GM08714 (cell line): ENCODE measurements around the gene LELP1.

Experiments
- H3K4me3 ChIP-seq: fragments of 200-500 bp; sonication (Bioruptor generic); 2 replicates; pipeline ENCODE4 v1.5.1; 2014; ENCODE audit warnings: mild to moderate bottlenecking, low read length, inconsistent platforms
- ZNF274 ChIP-seq: IDR thresholded peaks from 2 replicates; pipeline ENCODE4 v1.6.1; 2012; ENCODE audit warnings: mild to moderate bottlenecking, low read depth, low read length

Gene LELP1

DNA sequence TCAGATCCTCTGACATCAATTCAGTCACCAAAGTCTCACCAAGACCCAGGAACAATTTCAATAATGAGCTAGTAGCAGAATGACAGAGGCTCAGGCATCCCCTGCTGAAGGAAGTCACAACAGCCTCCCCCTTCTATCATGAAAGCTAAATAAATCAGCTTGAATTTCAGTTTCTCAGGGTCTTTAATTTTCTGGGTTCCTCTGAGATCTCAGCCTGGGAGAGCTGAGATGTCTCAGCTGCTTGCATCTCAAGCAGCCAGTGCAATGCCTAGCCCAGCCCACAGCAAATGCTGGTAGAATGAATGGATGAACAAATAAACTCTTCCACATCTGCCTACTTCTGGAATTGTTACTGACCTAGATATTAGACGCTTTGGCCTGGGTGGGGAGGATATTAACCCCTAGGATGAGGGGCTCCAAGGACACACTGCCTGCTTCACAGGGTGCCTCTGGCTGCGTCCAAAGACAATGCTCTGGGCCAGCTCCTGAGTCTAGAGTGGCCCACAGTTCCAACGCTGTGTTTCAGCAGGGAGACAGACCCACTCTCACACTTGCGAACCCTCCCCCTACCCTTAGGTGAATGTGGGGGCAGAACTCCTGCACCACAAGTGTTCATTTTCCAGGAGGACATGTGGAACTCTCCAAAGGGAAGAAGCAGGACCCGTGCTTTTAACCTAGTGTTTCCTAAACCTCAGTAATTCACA is 45.1 kb downstream of the LELP1 start:
- TF ChIP-seq ZNF274 = no peak
- H3K4me3 ChIP-seq = no peak overlapping the region

DNA sequence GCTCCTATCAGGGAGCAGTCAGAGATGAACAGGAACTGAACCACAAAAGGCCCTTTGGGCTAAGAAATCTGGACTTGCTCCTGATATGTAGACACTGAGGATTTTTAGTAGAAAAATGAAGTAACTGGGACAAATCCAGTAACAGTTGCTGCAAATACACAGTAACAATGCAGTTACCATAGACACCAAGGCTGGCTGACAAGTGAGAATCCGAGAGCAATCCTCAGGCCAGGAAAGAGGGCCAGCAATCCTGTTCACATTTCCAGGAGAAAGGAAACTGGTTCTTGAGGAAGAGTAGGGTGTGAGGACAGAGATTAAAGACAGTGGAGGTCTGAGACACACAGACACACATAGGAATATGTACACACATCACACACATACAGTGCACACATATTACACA is 46.9 kb downstream of the LELP1 start:
- no peak for TF ChIP-seq ZNF274

DNA sequence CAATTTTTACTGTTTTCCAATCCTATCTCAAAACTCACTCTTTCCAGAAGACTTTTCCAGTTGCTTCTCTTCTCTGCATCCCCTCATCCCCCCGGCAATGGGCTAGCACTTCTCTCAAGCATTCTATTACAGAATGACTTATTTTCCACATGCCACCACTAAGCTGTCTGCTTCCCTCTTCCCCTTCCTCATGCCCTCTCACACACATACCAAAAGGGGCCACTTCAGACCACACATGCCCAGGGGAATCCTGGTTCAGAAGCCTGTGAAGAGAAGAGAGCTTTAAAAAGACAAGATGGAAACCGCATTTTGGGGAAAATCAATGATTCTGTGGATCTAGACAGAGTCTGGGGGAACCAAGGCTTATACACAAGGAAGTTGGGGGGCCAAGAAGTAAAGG is 47.9 kb downstream of the LELP1 start:
- TF ChIP-seq ZNF274 = no peak
- H3K4me3 ChIP-seq = no peak overlapping the region

More for the DNA sequence above, 46.9 kb downstream of the LELP1 start:
- H3K4me3 ChIP-seq = no peak overlapping the region

DNA sequence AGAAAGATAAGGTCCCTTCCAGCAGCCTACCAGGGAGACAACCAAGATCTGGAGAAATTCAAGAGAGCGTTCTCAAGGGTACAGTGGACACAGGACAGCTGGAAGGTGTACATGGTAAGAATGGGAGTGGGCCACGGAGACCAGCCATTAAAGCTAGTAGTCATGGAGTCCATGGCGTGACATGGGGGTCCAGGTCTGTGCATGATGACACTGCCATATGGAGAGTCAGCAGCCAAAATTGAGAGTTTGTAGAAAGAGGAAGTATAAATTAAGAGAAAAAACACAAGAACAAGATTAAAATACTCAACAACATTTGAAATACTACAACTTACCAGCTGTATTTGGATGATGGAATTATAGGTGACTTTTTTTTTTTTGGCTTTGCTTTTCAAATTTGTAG is 48.3 kb downstream of the LELP1 start:
- H3K4me3 ChIP-seq = no peak overlapping the region
- no peak for TF ChIP-seq ZNF274

DNA sequence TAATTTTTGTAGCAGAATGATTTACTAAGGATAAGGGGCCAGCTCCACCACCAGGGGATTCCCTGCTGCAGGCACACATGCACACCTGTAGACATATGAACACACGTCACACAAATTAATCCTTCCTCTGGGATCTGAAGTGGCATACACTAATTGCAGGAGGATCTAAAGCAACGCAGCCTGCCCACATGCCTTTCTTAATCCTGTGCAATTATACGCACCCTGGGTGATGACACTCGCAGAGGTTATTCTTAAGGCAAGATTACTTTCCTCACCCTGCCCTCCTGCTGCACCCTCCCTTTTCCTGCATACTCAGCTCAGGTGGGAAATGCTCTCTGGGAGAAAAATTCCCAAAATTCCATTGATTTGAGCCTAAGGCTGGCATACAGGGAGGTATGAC is 48.8 kb downstream of the LELP1 start:
- TF ChIP-seq ZNF274 = no peak
- no peak overlapping the region for H3K4me3 ChIP-seq

DNA sequence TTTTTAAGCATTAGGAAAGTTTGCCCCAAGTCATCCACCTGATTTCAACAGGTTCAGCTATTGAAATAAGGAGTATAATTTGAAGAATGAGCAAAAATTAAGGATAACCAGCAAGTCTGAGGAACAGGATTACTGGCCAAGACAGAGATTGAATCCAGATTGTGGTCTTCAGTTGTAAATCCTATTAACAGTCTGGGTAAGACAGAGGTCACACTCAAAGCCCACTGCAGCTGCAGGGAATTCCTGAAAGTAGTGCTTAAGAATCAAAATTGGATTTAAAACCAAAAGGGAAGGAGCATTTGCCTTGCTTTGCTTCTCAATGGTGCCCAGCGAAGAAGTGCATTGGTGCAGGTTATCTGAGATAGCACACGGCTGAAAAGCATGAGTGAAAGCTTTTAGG is 49.8 kb downstream of the LELP1 start:
- no peak for TF ChIP-seq ZNF274
- H3K4me3 ChIP-seq = no peak overlapping the region

DNA sequence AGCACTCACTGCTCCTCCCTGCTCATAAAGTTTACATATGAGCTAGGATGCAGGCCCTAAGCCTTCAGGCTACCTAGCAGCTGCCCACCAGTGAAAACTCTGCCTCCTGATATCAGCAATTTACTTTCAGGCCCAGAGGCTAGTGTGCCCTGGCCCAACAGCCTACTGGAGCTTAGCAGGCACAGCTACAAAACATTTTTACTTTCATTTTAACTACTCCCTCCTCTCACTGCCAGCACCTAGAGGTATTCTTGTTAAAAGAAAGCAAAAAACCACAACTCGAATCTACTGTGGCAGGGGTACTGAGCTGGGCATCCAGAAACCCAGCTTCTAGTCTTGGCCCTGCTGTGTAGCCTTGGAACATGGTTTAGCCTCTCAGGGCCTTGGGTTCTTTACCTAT is 50.5 kb downstream of the LELP1 start:
- no peak for TF ChIP-seq ZNF274
- no peak overlapping the region for H3K4me3 ChIP-seq
